Smooth muscle cell (in vitro differentiated cells): Measurements from ENCODE around the gene TIMM23. TPM values are rescaled to one million over a fixed set of nuclear protein-coding genes. Genes with fewer than 3 reads are reported as not detected.

Experiments
- DNase-seq: peaks from one replicate; lab custom pipeline; 2025; ENCODE audit not compliant: unreplicated experiment; lab: John Stamatoyannopoulos, UW
- H2AFZ ChIP-seq: fragments of 200-600 bp; sonication (generic); 2 replicates; pipeline ENCODE4 v1.6.0; 2016; ENCODE audit warnings: antibody characterized with exemption, low read depth, mild to moderate bottlenecking
- H3F3A ChIP-seq: fragments of 200-600 bp; sonication (generic); 2 replicates; pipeline ENCODE4 v1.6.0; 2017; ENCODE audit warnings: antibody characterized with exemption, low read depth
- H3K27ac ChIP-seq: fragments of 200-600 bp; sonication (generic); 2 replicates; pipeline ENCODE4 v1.5.1; 2016; ENCODE audit warnings: low read depth, mild to moderate bottlenecking
- H3K27me3 ChIP-seq: fragments of 200-600 bp; sonication (generic); 2 replicates; pipeline ENCODE4 v1.6.1; 2016; ENCODE audit warnings: low read depth, mild to moderate bottlenecking
- H3K36me3 ChIP-seq: fragments of 200-600 bp; sonication (generic); 2 replicates; pipeline ENCODE4 v1.5.1; 2016; ENCODE audit warnings: low read depth
- H3K4me1 ChIP-seq: fragments of 200-600 bp; sonication (generic); 2 replicates; pipeline ENCODE4 v1.5.1; 2016; ENCODE audit warnings: low read depth
- H3K4me2 ChIP-seq: fragments of 200-600 bp; sonication (generic); 2 replicates; pipeline ENCODE4 v1.6.0; 2016; ENCODE audit warnings: mild to moderate bottlenecking
- H3K4me3 ChIP-seq: fragments of 200-600 bp; sonication (generic); 2 replicates; pipeline ENCODE4 v1.5.1; 2016; ENCODE audit warnings: mild to moderate bottlenecking
- H3K79me2 ChIP-seq: fragments of 200-600 bp; sonication (generic); 2 replicates; pipeline ENCODE4 v1.6.0; 2016; ENCODE audit warnings: low read depth, mild to moderate bottlenecking
- H3K9ac ChIP-seq: fragments of 200-600 bp; sonication (generic); 2 replicates; pipeline ENCODE4 v1.6.0; 2016; ENCODE audit warnings: low read depth
- H3K9me3 ChIP-seq: fragments of 200-600 bp; sonication (generic); replicated peaks from 2 replicates; pipeline ENCODE4 v1.5.1; 2016; ENCODE audit warnings: low read depth
- H4K20me1 ChIP-seq: fragments of 200-600 bp; sonication (generic); 2 replicates; pipeline ENCODE4 v1.6.0; 2016; ENCODE audit warnings: low read depth
- WGBS: methylation state at CpG from one replicate; pipeline ENCODE4 v1.1.7; 2016; ENCODE audit warnings: low lambda C conversion rate; 5-methylcytosine and 5-hydroxymethylcytosine counted together
- polyA plus RNA-seq: library from polyadenylated mRNA; unstranded; fragments of >200 nt; fragmentation: Nextera tagmentation; extraction: Ambion mirVana; gene quantifications from 2 replicates; pipeline ENCODE4 v1.2.1, GENCODE V29; 2016
- total RNA-seq: library from RNA; depleted of rRNA; stranded (reverse); fragments of >200 nt; gene quantifications from 2 replicates; pipeline ENCODE4 v1.2.3, GENCODE V29; 2014
- TF ChIP-seq, protein P1 (sequence below): fragments of 200-600 bp; sonication (generic); IDR thresholded peaks from 2 replicates; pipeline ENCODE4 v1.5.1; 2017; ENCODE audit warnings: borderline replicate concordance, mild to moderate bottlenecking, antibody characterized with exemption; ENCODE audit not compliant: insufficient read depth, poor library complexity, severe bottlenecking

Gene TIMM23
- total and polyA plus RNA-seq, 2 experiments from 2014 or later, result 89.4 to 105 TPM

DNA sequence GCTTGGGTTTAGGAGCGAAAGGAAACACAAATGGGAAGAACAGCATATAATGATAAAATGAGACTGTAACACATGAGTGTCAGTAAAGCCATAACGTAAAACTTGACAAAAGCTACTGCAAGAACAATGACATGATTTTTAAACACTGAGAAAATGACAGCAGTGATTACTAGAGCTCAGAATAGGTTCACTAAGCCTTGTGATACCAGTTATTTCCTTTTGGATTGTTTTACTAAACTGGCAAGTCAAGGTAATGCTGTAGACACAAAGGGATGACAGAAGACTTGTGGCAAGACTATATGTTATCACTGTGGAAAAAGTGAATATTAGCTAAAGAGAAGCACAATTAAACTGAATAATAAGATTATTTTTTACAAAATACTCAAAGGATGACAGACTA, 45.4 kb downstream of the TIMM23 start:
- Histone ChIP-seq H4K20me1 (peaks cover 90% of the 10 kb centered on the region), H3K4me2 (peak overlapping the region; percentile 65), H3K27me3 (no peaks in the 10 kb centered on the region), H2AFZ (no peak overlapping the region), H3K4me3 (no peak overlapping the region), H3K27ac (peak overlapping the region; percentile 99), H3K79me2 (peaks cover 82% of the 10 kb centered on the region), H3K36me3 (peaks cover 22% of the 10 kb centered on the region), H3K9ac (no peak overlapping the region), H3K9me3 (no peaks in the 10 kb centered on the region), H3K4me1 (peaks cover 24% of the 10 kb centered on the region), H3F3A (peaks cover 13% of the 10 kb centered on the region)
- DNase-seq, result no peak
- 100% methylated on average over 2 of the region's 2 CpGs for WGBS
- TF ChIP-seq, protein P1, sequence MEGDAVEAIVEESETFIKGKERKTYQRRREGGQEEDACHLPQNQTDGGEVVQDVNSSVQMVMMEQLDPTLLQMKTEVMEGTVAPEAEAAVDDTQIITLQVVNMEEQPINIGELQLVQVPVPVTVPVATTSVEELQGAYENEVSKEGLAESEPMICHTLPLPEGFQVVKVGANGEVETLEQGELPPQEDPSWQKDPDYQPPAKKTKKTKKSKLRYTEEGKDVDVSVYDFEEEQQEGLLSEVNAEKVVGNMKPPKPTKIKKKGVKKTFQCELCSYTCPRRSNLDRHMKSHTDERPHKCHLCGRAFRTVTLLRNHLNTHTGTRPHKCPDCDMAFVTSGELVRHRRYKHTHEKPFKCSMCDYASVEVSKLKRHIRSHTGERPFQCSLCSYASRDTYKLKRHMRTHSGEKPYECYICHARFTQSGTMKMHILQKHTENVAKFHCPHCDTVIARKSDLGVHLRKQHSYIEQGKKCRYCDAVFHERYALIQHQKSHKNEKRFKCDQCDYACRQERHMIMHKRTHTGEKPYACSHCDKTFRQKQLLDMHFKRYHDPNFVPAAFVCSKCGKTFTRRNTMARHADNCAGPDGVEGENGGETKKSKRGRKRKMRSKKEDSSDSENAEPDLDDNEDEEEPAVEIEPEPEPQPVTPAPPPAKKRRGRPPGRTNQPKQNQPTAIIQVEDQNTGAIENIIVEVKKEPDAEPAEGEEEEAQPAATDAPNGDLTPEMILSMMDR, result no peak

DNA sequence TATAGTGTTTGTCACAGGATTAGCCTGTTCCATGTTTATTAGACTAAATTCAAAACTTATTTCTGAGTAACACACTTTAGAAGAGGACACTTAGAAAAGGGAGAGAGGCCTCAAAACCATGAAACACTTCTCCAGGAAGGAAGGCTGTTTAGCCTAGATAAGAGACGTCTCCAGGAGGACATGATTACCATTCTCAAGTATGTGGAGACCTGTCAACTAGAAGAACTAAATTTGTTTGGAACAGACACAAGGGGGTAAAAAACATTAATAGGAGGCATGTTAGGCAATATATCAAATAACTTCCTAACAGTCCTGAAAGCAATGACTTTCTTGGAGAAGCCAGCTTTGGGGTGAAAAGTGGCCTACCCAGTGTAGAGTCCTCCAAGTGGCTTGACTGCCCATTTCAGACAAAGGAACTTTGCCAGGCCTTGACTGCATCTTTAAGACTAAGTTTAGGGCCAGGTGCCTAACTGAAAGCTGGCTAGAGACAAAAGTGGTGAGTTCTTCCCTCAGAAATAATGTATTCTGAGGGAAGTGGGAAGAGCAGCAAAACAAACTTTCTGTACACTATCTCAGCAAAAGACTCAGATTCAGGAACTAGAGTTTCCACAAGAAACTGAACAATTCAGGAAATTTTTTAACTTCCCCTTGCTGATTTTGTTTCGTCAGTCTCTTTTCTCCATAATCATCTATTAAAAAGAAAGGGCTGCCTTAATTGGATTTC, 46.3 kb downstream of the TIMM23 start:
- DNase-seq, result no peak
- no peak overlapping the region for H2AFZ ChIP-seq
- H3F3A ChIP-seq, result peaks cover 14% of the 10 kb centered on the region
- WGBS, result 42% methylated on average over 2 of the region's 2 CpGs
- peaks cover 84% of the 10 kb centered on the region for H3K79me2 ChIP-seq
- H3K4me2 ChIP-seq, result peak overlapping the region; percentile 65
- H3K4me3 ChIP-seq, result no peak overlapping the region
- peaks cover 14% of the 10 kb centered on the region for H3K36me3 ChIP-seq
- peak overlapping the region; percentile 99 for H3K27ac ChIP-seq
- H3K27me3 ChIP-seq, result no peaks in the 10 kb centered on the region
- H3K4me1 ChIP-seq, result peaks cover 25% of the 10 kb centered on the region
- no peaks in the 10 kb centered on the region for H3K9me3 ChIP-seq
- no peak overlapping the region for H3K9ac ChIP-seq
- peaks cover 94% of the 10 kb centered on the region for H4K20me1 ChIP-seq
- TF ChIP-seq, protein P1, result no peak

DNA sequence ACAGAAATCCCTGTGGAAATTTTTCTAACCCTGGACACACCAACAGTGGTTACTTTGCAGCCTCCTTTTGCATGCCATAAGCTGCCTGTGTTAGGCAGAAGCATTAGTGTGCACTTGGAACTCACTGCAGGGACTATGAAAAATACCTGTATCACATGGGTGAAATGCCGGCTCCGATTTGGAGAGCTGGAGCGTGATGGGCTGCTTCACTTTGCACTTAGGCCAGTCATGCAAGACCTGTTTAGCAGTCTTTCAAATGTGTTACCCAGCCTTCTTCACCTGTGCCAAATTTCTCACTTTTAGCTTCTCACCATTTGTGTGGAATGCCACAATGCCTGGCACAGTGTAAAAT, 46.9 kb downstream of the TIMM23 start:
- Histone ChIP-seq H4K20me1 (peaks cover 95% of the 10 kb centered on the region), H3K4me2 (peak overlapping the region; percentile 65)

More for the DNA sequence above, 46.9 kb downstream of the TIMM23 start:
- Histone ChIP-seq H3K4me1 (peaks cover 28% of the 10 kb centered on the region), H3K9me3 (no peaks in the 10 kb centered on the region), H3K4me3 (no peak overlapping the region), H3K36me3 (peaks cover 9% of the 10 kb centered on the region), H3K27ac (peak overlapping the region; percentile 99), H2AFZ (no peak overlapping the region), H3K9ac (no peak overlapping the region), H3K79me2 (peaks cover 87% of the 10 kb centered on the region), H3K27me3 (no peaks in the 10 kb centered on the region), H3F3A (peaks cover 18% of the 10 kb centered on the region)
- no peak for DNase-seq
- WGBS, result 95% methylated on average over 3 of the region's 3 CpGs
- TF ChIP-seq, protein P1, result no peak
